Measurements from ENCODE around the gene CDC45.

CDC45 gene

DNA sequence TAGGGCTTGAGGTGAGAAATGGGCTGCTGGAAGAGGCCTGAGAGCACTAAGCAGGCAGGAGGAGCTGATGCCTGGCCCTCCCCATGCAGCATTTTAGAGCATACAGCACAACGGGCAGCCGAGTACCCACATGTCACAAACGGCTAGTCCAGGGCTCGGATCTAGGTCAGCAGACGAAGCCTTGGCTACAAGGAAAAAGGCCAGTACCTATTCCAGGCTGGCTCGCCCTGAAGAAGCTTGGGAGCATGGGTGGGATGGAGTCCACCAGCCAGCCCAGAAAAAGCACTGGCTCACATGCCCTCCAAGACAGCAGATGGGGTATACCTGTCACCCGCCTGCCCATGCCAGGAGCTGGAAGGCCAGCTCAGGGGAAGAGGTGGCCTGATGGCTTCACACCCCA, 10.3 kb upstream of the CDC45 start:
- TF ChIP-seq, protein P1, sequence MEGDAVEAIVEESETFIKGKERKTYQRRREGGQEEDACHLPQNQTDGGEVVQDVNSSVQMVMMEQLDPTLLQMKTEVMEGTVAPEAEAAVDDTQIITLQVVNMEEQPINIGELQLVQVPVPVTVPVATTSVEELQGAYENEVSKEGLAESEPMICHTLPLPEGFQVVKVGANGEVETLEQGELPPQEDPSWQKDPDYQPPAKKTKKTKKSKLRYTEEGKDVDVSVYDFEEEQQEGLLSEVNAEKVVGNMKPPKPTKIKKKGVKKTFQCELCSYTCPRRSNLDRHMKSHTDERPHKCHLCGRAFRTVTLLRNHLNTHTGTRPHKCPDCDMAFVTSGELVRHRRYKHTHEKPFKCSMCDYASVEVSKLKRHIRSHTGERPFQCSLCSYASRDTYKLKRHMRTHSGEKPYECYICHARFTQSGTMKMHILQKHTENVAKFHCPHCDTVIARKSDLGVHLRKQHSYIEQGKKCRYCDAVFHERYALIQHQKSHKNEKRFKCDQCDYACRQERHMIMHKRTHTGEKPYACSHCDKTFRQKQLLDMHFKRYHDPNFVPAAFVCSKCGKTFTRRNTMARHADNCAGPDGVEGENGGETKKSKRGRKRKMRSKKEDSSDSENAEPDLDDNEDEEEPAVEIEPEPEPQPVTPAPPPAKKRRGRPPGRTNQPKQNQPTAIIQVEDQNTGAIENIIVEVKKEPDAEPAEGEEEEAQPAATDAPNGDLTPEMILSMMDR (IDR thresholded peaks at IDR 0.05; ENCODE audit: low read length, missing control alignments): no peak
- no peak overlapping the region for H3K4me3 ChIP-seq (replicated peaks; ENCODE audit: low read depth, low read length)
- DNase-seq (ENCODE audit: low read depth): no peak

DNA sequence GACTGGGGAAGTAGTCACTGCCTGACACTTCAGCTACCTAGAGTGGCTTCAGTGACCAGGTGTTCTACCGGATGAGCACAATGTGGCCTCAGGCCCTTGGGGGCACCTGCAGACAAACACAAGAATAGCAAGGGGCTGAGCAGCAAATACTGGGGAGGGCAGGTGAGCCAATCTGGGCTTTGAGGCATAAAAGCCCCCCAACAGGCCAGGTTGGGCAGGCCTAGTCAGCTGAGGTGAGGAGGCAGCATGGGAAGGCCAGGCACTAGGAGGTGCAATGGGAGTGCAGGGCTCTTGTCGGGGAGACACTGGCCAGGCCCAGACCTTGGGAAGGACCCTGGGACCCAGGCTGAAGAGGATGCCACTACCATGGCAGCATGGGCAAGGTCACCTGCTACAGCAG, 9.7 kb upstream of the CDC45 start:
- H3K4me3 ChIP-seq (replicated peaks; ENCODE audit: low read depth, low read length): no peak overlapping the region
- TF ChIP-seq, protein P1 (IDR thresholded peaks at IDR 0.05; ENCODE audit: low read length, missing control alignments): no peak
- no peak for DNase-seq (ENCODE audit: low read depth)

DNA sequence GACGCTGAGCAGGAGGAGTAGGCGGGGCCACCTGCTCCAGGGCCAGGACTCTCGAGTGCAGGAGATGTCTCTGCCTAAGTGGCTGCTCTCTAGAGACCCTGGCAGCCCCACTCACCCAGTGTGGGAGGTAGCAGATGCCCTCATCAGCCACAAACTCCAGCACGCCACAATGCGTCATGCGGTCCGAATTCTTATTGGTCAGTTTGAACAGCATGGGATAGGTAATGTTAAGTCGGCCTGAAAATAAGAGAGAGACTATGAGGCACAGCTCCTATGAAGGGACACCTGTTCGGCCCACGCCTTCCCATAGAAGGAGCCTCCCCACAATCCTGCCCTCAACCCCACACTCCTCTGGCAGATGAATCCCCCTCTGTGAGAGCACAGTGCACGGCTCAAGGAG, 8.1 kb upstream of the CDC45 start:
- DNase-seq (ENCODE audit: low read depth): no peak
- TF ChIP-seq, protein P1 (IDR thresholded peaks at IDR 0.05; ENCODE audit: low read length, missing control alignments): no peak

DNA sequence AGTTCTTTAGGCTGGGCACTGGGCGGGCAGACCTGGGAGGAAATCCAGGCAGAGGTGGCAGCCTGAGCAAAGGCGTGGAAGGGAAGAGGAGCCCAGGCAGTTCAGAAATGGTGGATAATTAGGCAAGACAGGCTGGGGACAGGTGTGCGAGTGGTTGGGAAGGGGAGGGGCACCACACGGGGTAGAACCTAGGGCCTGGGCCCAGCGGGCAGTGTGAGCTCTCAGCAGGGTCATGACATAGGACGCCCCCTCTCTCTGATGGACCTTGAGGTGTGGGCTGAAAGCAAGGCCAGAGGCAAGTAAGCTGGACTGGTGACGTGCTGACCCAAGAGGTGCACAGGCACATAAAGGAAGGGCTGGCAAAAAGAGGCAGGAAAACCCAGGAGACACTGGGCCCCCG, 7.5 kb upstream of the CDC45 start:
- no peak overlapping the region for H3K4me3 ChIP-seq (replicated peaks; ENCODE audit: low read depth, low read length)
- no peak for DNase-seq (ENCODE audit: low read depth)
- TF ChIP-seq, protein P1 (IDR thresholded peaks at IDR 0.05; ENCODE audit: low read length, missing control alignments): no peak

More for the DNA sequence above, 8.1 kb upstream of the CDC45 start:
- H3K4me3 ChIP-seq (replicated peaks; ENCODE audit: low read depth, low read length): no peak overlapping the region

DNA sequence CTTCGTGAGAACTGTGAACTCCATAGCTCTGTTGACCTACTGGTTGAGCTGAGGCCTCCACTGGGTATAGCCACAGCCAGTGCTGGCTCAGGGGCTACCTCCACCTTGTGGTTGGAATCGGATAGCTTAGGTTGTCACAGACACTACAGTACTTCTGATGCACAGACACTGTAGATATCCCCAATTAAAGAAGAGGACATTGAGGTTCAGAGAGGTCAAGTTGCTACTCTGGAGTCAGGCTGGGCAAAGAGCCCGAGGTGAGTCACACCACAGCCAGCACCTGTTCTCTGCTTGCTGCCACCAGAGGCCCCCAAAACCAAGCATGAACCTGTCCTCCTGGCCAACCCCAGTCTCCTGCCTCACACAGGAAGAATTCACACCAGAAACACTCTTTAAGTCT, 6.1 kb upstream of the CDC45 start:
- TF ChIP-seq, protein P1 (IDR thresholded peaks at IDR 0.05; ENCODE audit: low read length, missing control alignments): peak; percentile 8
- no peak overlapping the region for H3K4me3 ChIP-seq (replicated peaks; ENCODE audit: low read depth, low read length)
- no peak for DNase-seq (ENCODE audit: low read depth)

DNA sequence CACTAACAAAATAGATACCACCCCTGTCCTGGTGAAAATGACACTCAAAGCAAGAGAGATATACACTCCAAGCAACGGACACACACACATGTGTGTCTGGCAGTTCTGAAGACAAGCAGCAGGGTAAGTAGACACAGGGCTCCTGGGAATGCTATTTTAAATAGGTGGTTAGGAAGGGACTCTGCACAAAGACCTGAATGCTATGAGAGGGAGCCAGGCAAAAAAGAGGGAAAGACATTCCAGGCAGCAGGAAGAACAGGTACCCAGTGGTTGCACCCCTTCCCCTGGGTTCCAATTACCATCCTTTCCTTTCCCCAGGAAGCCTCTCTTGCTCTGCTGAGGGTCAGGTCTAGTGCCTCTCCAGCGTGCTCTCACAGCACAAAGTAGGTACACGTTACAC, 3.7 kb upstream of the CDC45 start:
- no peak overlapping the region for H3K4me3 ChIP-seq (replicated peaks; ENCODE audit: low read depth, low read length)
- DNase-seq (ENCODE audit: low read depth): no peak
- TF ChIP-seq, protein P1 (IDR thresholded peaks at IDR 0.05; ENCODE audit: low read length, missing control alignments): no peak

DNA sequence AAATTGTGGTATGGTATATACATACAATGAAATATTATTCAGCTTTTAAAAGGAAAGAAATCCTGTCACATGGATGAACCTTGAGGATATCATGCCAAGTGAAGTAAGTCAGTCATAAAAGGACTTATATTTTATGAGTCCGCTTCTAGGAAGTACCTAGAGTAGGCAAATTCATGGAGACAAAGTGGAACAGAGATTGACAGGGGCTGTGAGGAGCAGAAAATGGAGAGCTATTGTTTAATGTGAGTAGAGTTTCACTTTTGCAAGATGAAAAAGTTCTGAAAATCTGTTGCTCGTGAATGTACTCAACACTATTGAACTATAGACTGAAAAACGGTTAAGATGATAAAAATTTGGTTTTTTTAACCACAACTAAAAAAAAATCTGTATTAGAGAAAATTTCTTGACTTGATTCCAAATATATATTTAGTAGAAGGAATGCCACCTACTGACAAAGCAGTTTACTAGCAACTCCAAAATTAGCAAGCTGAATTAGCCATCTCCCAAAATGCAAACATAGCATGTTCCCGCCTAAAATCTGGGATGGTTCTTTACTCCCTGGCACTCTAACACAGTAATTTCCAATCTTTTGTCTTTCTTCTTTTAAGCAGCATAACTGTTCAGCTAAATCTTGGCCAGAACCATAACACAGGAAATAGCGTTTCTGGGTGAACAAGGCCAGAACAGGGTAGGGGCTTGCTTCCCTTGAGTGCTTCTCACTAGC, 2.2 kb upstream of the CDC45 start:
- peak overlapping the region; percentile 93 for H3K4me3 ChIP-seq (replicated peaks; ENCODE audit: low read depth, low read length)
- TF ChIP-seq, protein P1 (IDR thresholded peaks at IDR 0.05; ENCODE audit: low read length, missing control alignments): peak; percentile 41
- DNase-seq (ENCODE audit: low read depth): peak; percentile 35

Measured in fibroblast of pulmonary artery (primary cell).